HT-29 (cell line): ENCODE results near the gene ART4. TPM values are rescaled to one million over a fixed set of nuclear protein-coding genes. Genes with fewer than 3 reads are reported as not detected.

Experiments
- DNase-seq: peaks from one replicate; pipeline ENCODE4 v3.0.0-alpha.2; 2015; ENCODE audit warnings: low spot score
- total RNA-seq: library from RNA; depleted of rRNA; stranded (reverse); fragments of >200 nt; shearing (Covaris generic); gene quantifications from 2 replicates; pipeline ENCODE4 v1.2.3, GENCODE V29; 2014; rRNA removed

Gene ART4
- total RNA-seq, result not detected in 2 replicates

- DNase-seq, result no peak
These were observed at the start of gene ART4 for GRCh38 chr12:14843425-14843887. TSS of gene ART4 (minus strand) at chr12:14843526. CDS start at chr12:14843113, 413 bp downstream.

- peak; percentile 36 for DNase-seq
These were observed 49.6 kb upstream of the ART4 start for GRCh38 chr12:14892726-14893505.

GRCh38 chr12:14890701-14891100 is 47.4 kb upstream of the ART4 start:
- DNase-seq, result no peak

GRCh38 chr12:14886271-14886670 is 42.9 kb upstream of the ART4 start:
- peak; percentile 70 for DNase-seq

GRCh38 chr12:14885718-14886221 is 42.4 kb upstream of the ART4 start, which contains the start of gene MGP:
TSS of gene MGP (minus strand) at chr12:14885854. CDS start at chr12:14885791, 63 bp downstream.
- peak; percentile 18 for DNase-seq

GRCh38 chr12:14884458-14884878 is 41.1 kb upstream of the ART4 start:
- peak; percentile 63 for DNase-seq

- DNase-seq, result no peak
These were observed 40.4 kb upstream of the ART4 start for GRCh38 chr12:14883686-14884085.

- no peak for DNase-seq
These were observed 37.6 kb upstream of the ART4 start for GRCh38 chr12:14880890-14881453.

GRCh38 chr12:14879222-14879933 is 36.1 kb upstream of the ART4 start:
- no peak for DNase-seq

- DNase-seq, result no peak
These were observed 35.2 kb upstream of the ART4 start for GRCh38 chr12:14878488-14878887.

GRCh38 chr12:14876833-14877232 is 33.5 kb upstream of the ART4 start:
- no peak for DNase-seq

- DNase-seq, result no peak
These were observed 31.6 kb upstream of the ART4 start for GRCh38 chr12:14874882-14875281.

GRCh38 chr12:14873440-14874185 is 30.3 kb upstream of the ART4 start:
- DNase-seq, result no peak

GRCh38 chr12:14871886-14872285 is 28.6 kb upstream of the ART4 start:
- DNase-seq, result no peak

GRCh38 chr12:14871247-14871646 is 27.9 kb upstream of the ART4 start:
- DNase-seq, result no peak

- DNase-seq, result no peak
These were observed 25.7 kb upstream of the ART4 start for GRCh38 chr12:14868916-14869506.

- DNase-seq, result no peak
These were observed 17.2 kb upstream of the ART4 start for GRCh38 chr12:14860490-14860889.

GRCh38 chr12:14858513-14858912 is 15.2 kb upstream of the ART4 start:
- DNase-seq, result no peak

- no peak for DNase-seq
These were observed 11.4 kb upstream of the ART4 start for GRCh38 chr12:14854586-14855183.

GRCh38 chr12:14853961-14854360 is 10.6 kb upstream of the ART4 start:
- DNase-seq, result no peak

- DNase-seq, result no peak
These were observed 9.6 kb upstream of the ART4 start for GRCh38 chr12:14852880-14853279.
